HCT116 (cell line): ENCODE results near the gene PPP1R14C. TPM values are rescaled to one million over a fixed set of nuclear protein-coding genes. Genes with fewer than 3 reads are reported as not detected.

Experiments used
- ATAC-seq: fragments of 200-7000 bp; cut with Tn5 transposase; 2 replicates; pipeline ENCODE4 v1.9.1; 2020; ENCODE audit warnings: mild to moderate bottlenecking, moderate library complexity
- BruUV-seq: library from RNA; stranded (reverse); fragments of 400-500 nt; replicated peaks from 2 replicates; lab custom pipeline; 2021; lab: Mats Ljungman, UMichigan
- CTCF ChIA-PET: fragments of 300-600 bp; sonication (Branson Sonifier 250); formaldehyde crosslinking; loops from one replicate; lab custom pipeline; 2021; ENCODE audit warnings: antibody characterized with exemption; lab: Charles Lee
- POLR2A ChIA-PET: fragments of 300-600, 350-600 bp; sonication (Branson Sonifier 250); formaldehyde crosslinking; loops from one replicate; lab custom pipeline; 2021; ENCODE audit warnings: antibody characterized with exemption; lab: Charles Lee
- RAD21 ChIA-PET, 2 experiments: fragments of 300-600 bp; sonication (Branson Sonifier 250); formaldehyde crosslinking; loops; one replicate each; lab custom pipeline; 2023; ENCODE audit warnings: low total read pairs in 2 of 2; ENCODE audit not compliant: uncharacterized antibody in 2 of 2, unreplicated experiment in 2 of 2, low non-redundant PET in 1 of 2; lab: Charles Lee
- DNase-seq: peaks from one replicate; pipeline ENCODE4 v3.0.0-alpha.2; 2010; ENCODE audit warnings: low read depth, low spot score
- H2AFZ ChIP-seq: fragments of 200-600 bp; shearing (Covaris generic), sonication (generic); 2 replicates; pipeline ENCODE4 v1.6.1; 2017; ENCODE audit warnings: low read depth, mixed run types, mixed read lengths, antibody characterized with exemption, low read length; ENCODE audit not compliant: poor library complexity, severe bottlenecking
- H3K27ac ChIP-seq: 2 replicates; pipeline ENCODE4 v1.5.1; 2012; ENCODE audit warnings: low read depth, low read length
- H3K27me3 ChIP-seq: fragments of 200-600 bp; sonication (generic); 2 replicates; pipeline ENCODE4 v1.6.1; 2016; ENCODE audit warnings: mixed run types, low read length, mixed read lengths; ENCODE audit not compliant: insufficient read depth
- H3K36me3 ChIP-seq, 2 experiments: fragments of 200-500 bp in 1 of 2; fragments of 200-600 bp in 1 of 2; sonication (Bioruptor generic) in 1 of 2; sonication (generic) in 1 of 2; 2 replicates each; pipeline versions ENCODE4 v1.5.1 to v1.6.1; 2014 to 2016; ENCODE audit warnings: low read length in 2 of 2, inconsistent platforms in 1 of 2, mixed read lengths in 1 of 2, mixed run types in 1 of 2; ENCODE audit not compliant: insufficient read depth in 2 of 2, control insufficient read depth in 1 of 2
- H3K4me1 ChIP-seq, 2 experiments: fragments of 200-600 bp in 1 of 2; sonication (generic) in 1 of 2; 2 replicates each; pipeline versions ENCODE4 v1.5.1 to v1.6.1; 2012 to 2017; ENCODE audit warnings: low read length in 2 of 2, inconsistent platforms in 1 of 2, mild to moderate bottlenecking in 1 of 2, mixed read lengths in 1 of 2, mixed run types in 1 of 2, moderate library complexity in 1 of 2; ENCODE audit not compliant: insufficient read depth in 2 of 2, control insufficient read depth in 1 of 2
- H3K4me2 ChIP-seq: fragments of 200-600 bp; sonication (generic); 2 replicates; pipeline ENCODE4 v1.6.1; 2017; ENCODE audit warnings: mixed run types, low read length, mixed read lengths
- H3K4me3 ChIP-seq, 2 experiments: fragments of 200-600 bp in 1 of 2; sonication (generic) in 1 of 2; replicated peaks in 1 of 2; 2 replicates each; pipeline ENCODE4 v1.5.1; 2011 to 2016; ENCODE audit warnings: low read length in 2 of 2, control low read depth in 1 of 2, low read depth in 1 of 2, mild to moderate bottlenecking in 1 of 2, mixed read lengths in 1 of 2, mixed run types in 1 of 2
- H3K79me2 ChIP-seq: fragments of 200-600 bp; sonication (generic); 2 replicates; pipeline ENCODE4 v1.6.1; 2017; ENCODE audit warnings: mild to moderate bottlenecking, mixed run types, low read length, moderate library complexity, mixed read lengths; ENCODE audit not compliant: insufficient read depth
- H3K9ac ChIP-seq: fragments of 200-600 bp; sonication (generic); 2 replicates; pipeline ENCODE4 v1.6.1; 2016; ENCODE audit warnings: low read length, mixed read lengths
- H3K9me2 ChIP-seq: fragments of 200-600 bp; sonication (generic), shearing (Covaris generic); 2 replicates; pipeline ENCODE4 v1.6.1; 2017; ENCODE audit warnings: mixed run types, mild to moderate bottlenecking, moderate library complexity; ENCODE audit not compliant: insufficient read depth
- H3K9me3 ChIP-seq, 2 experiments: fragments of 200-500 bp in 1 of 2; fragments of 200-600 bp in 1 of 2; sonication (Bioruptor generic) in 1 of 2; sonication (generic) in 1 of 2; 2 replicates each; pipeline ENCODE4 v1.6.1; 2014 to 2017; ENCODE audit warnings: low read length in 2 of 2, mixed read lengths in 2 of 2, inconsistent platforms in 1 of 2, low read depth in 1 of 2, mild to moderate bottlenecking in 1 of 2, mixed run types in 1 of 2, moderate library complexity in 1 of 2; ENCODE audit not compliant: control insufficient read depth in 1 of 2, insufficient read depth in 1 of 2
- H4K20me1 ChIP-seq: fragments of 200-600 bp; sonication (generic), shearing (Covaris generic); 2 replicates; pipeline ENCODE4 v1.6.1; 2017; ENCODE audit warnings: mixed run types, mild to moderate bottlenecking, moderate library complexity; ENCODE audit not compliant: insufficient read depth
- ATF3 ChIP-seq: IDR thresholded peaks from 2 replicates; pipeline ENCODE4 v1.6.1; 2012
- CBX3 ChIP-seq: IDR thresholded peaks from 2 replicates; pipeline ENCODE4 v1.6.1; 2012; ENCODE audit warnings: low read depth
- CEBPB ChIP-seq: IDR thresholded peaks from 2 replicates; pipeline ENCODE4 v1.6.1; 2012; ENCODE audit warnings: low read depth
- CTCF ChIP-seq, 3 experiments: fragments of 200-600 bp in 1 of 3; sonication (generic) in 1 of 3; IDR thresholded peaks in 2 of 3; conservative IDR thresholded peaks in 1 of 3; 2 replicates each; pipeline ENCODE4 v1.5.1; 2012 to 2017; ENCODE audit warnings: low read depth in 2 of 3, low read length in 2 of 3, antibody characterized with exemption in 1 of 3, borderline replicate concordance in 1 of 3, control low read depth in 1 of 3, mild to moderate bottlenecking in 1 of 3, mixed read lengths in 1 of 3, mixed run types in 1 of 3, moderate library complexity in 1 of 3; ENCODE audit not compliant: insufficient read depth in 1 of 3
- EZH2 ChIP-seq: fragments of 200-600 bp; sonication (generic); IDR thresholded peaks from 2 replicates; pipeline ENCODE4 v1.6.1; 2017; ENCODE audit warnings: antibody characterized with exemption, mixed run types
- EZH2phosphoT487 ChIP-seq: fragments of 200-600 bp; IDR thresholded peaks from 2 replicates; pipeline ENCODE4 v1.6.1; 2018; ENCODE audit warnings: antibody characterized with exemption, borderline replicate concordance
- FOSL1 ChIP-seq: IDR thresholded peaks from 2 replicates; pipeline ENCODE4 v1.6.1; 2012; ENCODE audit warnings: low read depth
- JUND ChIP-seq: IDR thresholded peaks from 2 replicates; pipeline ENCODE4 v1.6.1; 2012
- POLR2A ChIP-seq: IDR thresholded peaks from 2 replicates; pipeline ENCODE4 v1.7.0; 2011; ENCODE audit warnings: borderline replicate concordance; ENCODE audit not compliant: insufficient read depth, insufficient read length; ENCODE audit errors: extremely low read depth
- POLR2AphosphoS5 ChIP-seq: IDR thresholded peaks from 2 replicates; pipeline ENCODE4 v1.6.1; 2011; ENCODE audit warnings: mild to moderate bottlenecking, low read depth, low read length, moderate library complexity
- RAD21 ChIP-seq: IDR thresholded peaks from 2 replicates; pipeline ENCODE4 v1.6.1; 2012; ENCODE audit warnings: low read depth, mild to moderate bottlenecking
- REST ChIP-seq: IDR thresholded peaks from 2 replicates; pipeline ENCODE4 v1.6.1; 2012; ENCODE audit warnings: low read depth
- SIN3A ChIP-seq: IDR thresholded peaks from 2 replicates; pipeline ENCODE4 v1.6.1; 2012; ENCODE audit warnings: low read depth
- TCF7L2 ChIP-seq: IDR thresholded peaks from 2 replicates; pipeline ENCODE4 v1.7.0; 2011; ENCODE audit warnings: borderline replicate concordance, inconsistent platforms; ENCODE audit not compliant: insufficient read depth, insufficient read length; ENCODE audit errors: extremely low read depth
- ZNF274 ChIP-seq: fragments of 200-500 bp; sonication (Bioruptor generic); IDR thresholded peaks from 2 replicates; pipeline ENCODE4 v1.6.1; 2014; ENCODE audit warnings: mild to moderate bottlenecking, low read depth, low read length, inconsistent platforms
- intact Hi-C: fragments of 100-400 bp; cut with micrococcal nuclease; formaldehyde crosslinking; loops from 2 replicates; pipeline ENCODE4 v1.10.0; 2022
- total RNA-seq: library from RNA; stranded (reverse); gene quantifications from one replicate; pipeline ENCODE4 v1.2.1, GENCODE V29; 2021; ENCODE audit not compliant: unreplicated experiment

The PPP1R14C gene
- total RNA-seq, 1 experiment from 2014 or later, result 7.8 TPM

- peaks cover 0 to 24% of the 10 kb centered on the region in 2 experiments; a peak in 2 of 4 replicates for H3K4me1 ChIP-seq
These were observed 92.4 kb downstream of the PPP1R14C start for GRCh38 chr6:150235218-150235617.

DNA sequence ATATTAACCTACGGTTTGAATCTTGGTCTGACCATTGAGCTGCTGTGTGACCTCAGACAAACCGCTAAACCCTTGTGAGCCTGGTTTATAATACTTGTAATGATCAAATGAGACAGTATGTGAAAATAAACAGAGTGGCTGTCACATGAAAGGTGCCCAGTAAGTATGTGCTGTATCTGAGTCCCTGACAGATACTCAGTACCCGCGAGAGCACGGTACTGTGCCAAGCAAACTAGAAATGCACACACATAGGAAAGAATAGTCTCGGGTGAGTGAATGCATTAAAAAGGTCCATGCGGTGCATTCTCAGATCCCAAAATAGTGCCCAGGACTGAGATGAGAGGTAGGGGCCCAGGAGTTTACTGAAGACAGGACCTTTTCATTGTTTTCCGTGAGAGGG lies 93.3 kb downstream of the PPP1R14C start:
- H3K4me2 ChIP-seq, result no peak overlapping the region
- no peaks in the 10 kb centered on the region for H3K27me3 ChIP-seq
- ChIA-PET CTCF (no interaction called here), RAD21 (no interaction called here), POLR2A (no interaction called here)
- no peak overlapping the region for H2AFZ ChIP-seq
- no peaks in the 10 kb centered on the region for H3K79me2 ChIP-seq
- H3K27ac ChIP-seq, result no peak overlapping the region
- no TSS peak for BruUV-seq
- peaks cover 0 to 21% of the 10 kb centered on the region in 2 experiments; a peak in 2 of 4 replicates for H3K4me1 ChIP-seq
- H3K9me3 ChIP-seq, result no peaks in the 10 kb centered on the region
- no peaks in the 10 kb centered on the region for H4K20me1 ChIP-seq
- intact Hi-C loops, result no loop called here
- ATAC-seq (no peak), DNase-seq (no peak)
- H3K4me3 ChIP-seq, result no peak overlapping the region
- H3K9ac ChIP-seq, result no peak overlapping the region
- no peaks in the 10 kb centered on the region for H3K9me2 ChIP-seq
- H3K36me3 ChIP-seq, result no peaks in the 10 kb centered on the region
- no peak for TF ChIP-seq SIN3A
- TF ChIP-seq TCF7L2, result no peak
- TF ChIP-seq CTCF (IDR thresholded peaks at IDR 0.05 in 2 of 3, conservative IDR thresholded peaks at IDR 0.05 in 1 of 3; ENCODE audit: borderline replicate concordance in 1 of 3, insufficient read depth in 1 of 3, low read depth in 2 of 3, low read length in 2 of 3), result no peak
- TF ChIP-seq REST, result no peak
- no peak for TF ChIP-seq JUND
- no peak for TF ChIP-seq FOSL1
- no peak for TF ChIP-seq POLR2A
- TF ChIP-seq CEBPB, result no peak
- no peak for TF ChIP-seq ATF3
- no peak for TF ChIP-seq POLR2AphosphoS5
- TF ChIP-seq RAD21, result no peak
- no peak for TF ChIP-seq ZNF274
- TF ChIP-seq EZH2phosphoT487, result no peak

More at GRCh38 chr6:150235218-150235617, 92.4 kb downstream of the PPP1R14C start:
- ChIA-PET CTCF (interaction anchor here (0.9 kb wide), 1 partner anchor 155 kb away, joined by 3 read pairs; no protein-coding TSS in a partner anchor), POLR2A (no interaction called here), RAD21 (no interaction called here)
- H3K9me2 ChIP-seq, result no peaks in the 10 kb centered on the region
- intact Hi-C loops, result no loop called here
- no peak for DNase-seq
- no peak overlapping the region for H3K27ac ChIP-seq
- no peak overlapping the region for H3K4me3 ChIP-seq
- no TSS peak for BruUV-seq
- no peaks in the 10 kb centered on the region for H3K27me3 ChIP-seq
- TF ChIP-seq EZH2 (no peak), CBX3 (no peak)
- no peaks in the 10 kb centered on the region for H3K9me3 ChIP-seq
- no peak overlapping the region for H3K9ac ChIP-seq
- no peaks in the 10 kb centered on the region for H3K36me3 ChIP-seq
- H4K20me1 ChIP-seq, result no peaks in the 10 kb centered on the region
- no peak overlapping the region for H2AFZ ChIP-seq
- H3K4me2 ChIP-seq, result no peak overlapping the region
- H3K79me2 ChIP-seq, result no peaks in the 10 kb centered on the region
- ATAC-seq, result no peak
